BE2C (cell line): Measurements from ENCODE around the gene SMCHD1.

Source experiments
- DNase-seq: peaks from one replicate; pipeline ENCODE4 v3.0.0-alpha.2; 2020
- H3K27me3 ChIP-seq: fragments of 250-450 bp; sonication (Bioruptor Pico); 2 replicates; pipeline ENCODE4 v1.5.1; 2020; ENCODE audit warnings: mild to moderate bottlenecking
- H3K36me3 ChIP-seq: fragments of 250-450 bp; sonication (Bioruptor Pico); 2 replicates; pipeline ENCODE4 v1.5.1; 2020; ENCODE audit warnings: mild to moderate bottlenecking
- H3K4me1 ChIP-seq: fragments of 250-450 bp; sonication (Bioruptor Pico); 2 replicates; pipeline ENCODE4 v1.5.1; 2020
- H3K4me3 ChIP-seq: 2 replicates; pipeline ENCODE4 v1.5.1; 2011; ENCODE audit warnings: low read depth, low read length
- H3K9me3 ChIP-seq: fragments of 250-450 bp; sonication (Bioruptor Pico); 2 replicates; pipeline ENCODE4 v1.5.1; 2020
- CTCF ChIP-seq: IDR thresholded peaks from 2 replicates; pipeline ENCODE4 v1.5.1; 2012; ENCODE audit warnings: mild to moderate bottlenecking, low read depth, low read length

The SMCHD1 gene

DNA sequence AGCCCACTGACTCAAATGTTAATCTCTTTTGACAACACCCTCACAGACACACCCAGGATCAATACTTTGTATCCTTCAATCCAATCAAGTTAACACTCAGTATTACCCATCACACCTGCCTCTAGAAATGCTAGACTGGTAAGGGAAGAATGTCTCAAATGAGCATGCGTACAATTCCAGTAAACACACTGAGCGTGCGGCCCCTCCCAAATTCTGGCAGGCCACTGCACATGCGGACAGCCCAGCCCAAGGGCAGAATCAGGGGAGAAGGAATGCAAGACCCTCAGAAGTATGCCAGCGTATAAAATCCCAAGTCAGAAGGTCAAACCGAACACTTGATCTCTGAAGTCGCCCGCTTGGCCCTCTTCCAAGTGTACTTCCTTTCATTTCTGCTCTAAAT, 183.7 kb downstream of the SMCHD1 start:
- no peak overlapping the region for H3K4me3 ChIP-seq
- no peak for DNase-seq
- no peaks in the 10 kb centered on the region for H3K9me3 ChIP-seq
- H3K4me1 ChIP-seq, result no peaks in the 10 kb centered on the region
- no peaks in the 10 kb centered on the region for H3K36me3 ChIP-seq
- TF ChIP-seq CTCF, result no peak
- no peaks in the 10 kb centered on the region for H3K27me3 ChIP-seq

- no peak overlapping the region for H3K4me3 ChIP-seq
- TF ChIP-seq CTCF, result no peak
- no peaks in the 10 kb centered on the region for H3K36me3 ChIP-seq
- H3K9me3 ChIP-seq, result no peaks in the 10 kb centered on the region
- DNase-seq, result no peak
- no peaks in the 10 kb centered on the region for H3K4me1 ChIP-seq
- peaks cover 7% of the 10 kb centered on the region for H3K27me3 ChIP-seq
Observed at GRCh38 chr18:2840521-2840920, 185.0 kb downstream of the SMCHD1 start.

- H3K9me3 ChIP-seq, result no peaks in the 10 kb centered on the region
- peaks cover 32% of the 10 kb centered on the region for H3K27me3 ChIP-seq
- H3K36me3 ChIP-seq, result no peaks in the 10 kb centered on the region
- no peak for TF ChIP-seq CTCF
- no peaks in the 10 kb centered on the region for H3K4me1 ChIP-seq
- H3K4me3 ChIP-seq, result no peak overlapping the region
- DNase-seq, result no peak
Observed at GRCh38 chr18:2843146-2843545, 187.6 kb downstream of the SMCHD1 start.

GRCh38 chr18:2845172-2845571, 189.6 kb downstream of the SMCHD1 start:
- no peak for DNase-seq
- Histone ChIP-seq H3K9me3 (no peaks in the 10 kb centered on the region), H3K27me3 (peaks cover 45% of the 10 kb centered on the region), H3K36me3 (no peaks in the 10 kb centered on the region), H3K4me1 (no peaks in the 10 kb centered on the region), H3K4me3 (no peak overlapping the region)
- no peak for TF ChIP-seq CTCF

DNA sequence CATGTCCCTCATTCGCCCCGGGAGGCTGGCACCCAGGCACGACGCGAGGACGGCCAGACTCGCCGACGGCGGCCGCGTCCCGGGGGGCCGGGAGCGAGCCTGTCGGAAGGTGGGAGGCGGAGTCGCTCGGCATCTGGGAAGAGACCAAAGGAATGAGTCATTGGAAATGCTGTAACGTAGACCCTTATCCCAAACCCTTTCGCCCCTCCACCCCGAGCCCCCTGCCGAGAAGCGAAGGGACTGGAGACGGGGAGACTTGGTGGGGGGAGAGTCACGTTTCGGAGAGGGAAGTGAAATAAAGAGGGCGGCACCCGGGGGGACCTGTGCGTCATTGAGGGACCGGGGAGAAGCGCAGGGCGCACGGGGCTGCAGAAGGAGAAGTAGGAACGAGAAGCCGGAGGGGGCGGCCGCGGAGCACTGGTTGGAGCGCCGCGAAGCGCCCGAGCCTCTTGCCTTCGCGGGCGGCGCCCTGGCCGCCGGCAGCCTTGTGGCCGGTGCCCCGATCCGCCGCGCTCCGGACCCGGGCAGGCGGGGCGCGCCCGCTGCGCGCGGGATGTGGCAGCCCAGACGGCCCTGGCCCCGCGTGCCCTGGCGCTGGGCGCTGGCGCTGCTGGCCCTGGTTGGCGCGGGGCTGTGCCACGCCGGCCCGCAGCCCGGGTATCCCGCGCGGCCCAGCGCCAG, 191.2 kb downstream of the SMCHD1 start, which contains the start of gene EMILIN2:
Gene EMILIN2, plus strand, starts transcription at position 371 of the 681 bp plus-strand sequence. Its CDS starts 183 bp downstream, at position 554.
- Histone ChIP-seq H3K4me3 (peak within 1 kb of the TSS; percentile 23), H3K27me3 (peaks cover 45% of the 10 kb centered on the region), H3K36me3 (no peaks in the 10 kb centered on the region), H3K9me3 (no peaks in the 10 kb centered on the region), H3K4me1 (no peaks in the 10 kb centered on the region)
- DNase-seq, result no peak
- no peak for TF ChIP-seq CTCF
